Measurements from ENCODE around the gene SIX3.

- TF ChIP-seq CTCF (conservative IDR thresholded peaks at IDR 0.05): no peak
- TF ChIP-seq EZH2 (IDR thresholded peaks at IDR 0.05; ENCODE audit: low read depth): no peak
These were observed 7.2 kb downstream of the SIX3 start for GRCh38 chr2:44948565-44949328.

Data from PC-9 (cell line).